Neural progenitor cell (in vitro differentiated cells): ENCODE measurements around the gene CTNNA3. TPM values are rescaled to one million over a fixed set of nuclear protein-coding genes. Genes with fewer than 3 reads are reported as not detected.
A peak's percentile ranks its signal among the peaks of the same experiment; 100 is the strongest.

Source experiments
- DNase-seq: peaks from one replicate; pipeline ENCODE4 v3.0.0-alpha.2; 2016; ENCODE audit warnings: low spot score
- H2AFZ ChIP-seq: fragments of 200-600 bp; sonication (generic); replicated peaks from 2 replicates; pipeline ENCODE4 v1.6.1; 2016; ENCODE audit warnings: antibody characterized with exemption
- H3F3A ChIP-seq: fragments of 200-600 bp; sonication (generic); 2 replicates; pipeline ENCODE4 v1.6.1; 2016; ENCODE audit warnings: antibody characterized with exemption, low read depth
- H3K27ac ChIP-seq: fragments of 200-600 bp; sonication (generic); 2 replicates; pipeline ENCODE4 v1.5.1; 2016; ENCODE audit warnings: mild to moderate bottlenecking
- H3K27me3 ChIP-seq: fragments of 200-600 bp; sonication (generic); 2 replicates; pipeline ENCODE4 v1.6.1; 2016; ENCODE audit warnings: mild to moderate bottlenecking, moderate library complexity
- H3K36me3 ChIP-seq: fragments of 200-600 bp; sonication (generic); 2 replicates; pipeline ENCODE4 v1.5.1; 2016
- H3K4me1 ChIP-seq: fragments of 200-600 bp; sonication (generic); 2 replicates; pipeline ENCODE4 v1.6.1; 2016; ENCODE audit warnings: mixed run types
- H3K4me2 ChIP-seq: fragments of 200-600 bp; sonication (generic); 2 replicates; pipeline ENCODE4 v1.6.1; 2016
- H3K4me3 ChIP-seq: fragments of 200-600 bp; sonication (generic); 2 replicates; pipeline ENCODE4 v1.5.1; 2016
- H3K79me2 ChIP-seq: fragments of 200-600 bp; sonication (generic); 2 replicates; pipeline ENCODE4 v1.6.1; 2016; ENCODE audit warnings: low read depth
- H3K9ac ChIP-seq: fragments of 200-600 bp; sonication (generic); 2 replicates; pipeline ENCODE4 v1.6.1; 2016
- H3K9me3 ChIP-seq: fragments of 200-600 bp; sonication (generic); 2 replicates; pipeline ENCODE4 v1.5.1; 2016; ENCODE audit warnings: low read depth
- H4K20me1 ChIP-seq: fragments of 200-600 bp; sonication (generic); 2 replicates; pipeline ENCODE4 v1.6.1; 2016; ENCODE audit warnings: low read depth
- H3K27ac Mint-ChIP-seq: 3 replicates; pipeline ENCODE4 v1.8.0; 2021; ENCODE audit warnings: mixed read lengths
- H3K27me3 Mint-ChIP-seq: 2 replicates; pipeline ENCODE4 v1.8.0; 2022; ENCODE audit warnings: low read depth, mild to moderate bottlenecking, inconsistent platforms, moderate library complexity, mixed read lengths; ENCODE audit not compliant: insufficient read depth
- H3K36me3 Mint-ChIP-seq: 3 replicates; pipeline ENCODE4 v1.8.0; 2021; ENCODE audit warnings: mixed read lengths
- H3K4me1 Mint-ChIP-seq: 3 replicates; pipeline ENCODE4 v1.8.0; 2021; ENCODE audit warnings: mixed read lengths
- H3K4me3 Mint-ChIP-seq: 3 replicates; pipeline ENCODE4 v1.8.0; 2021; ENCODE audit warnings: mild to moderate bottlenecking, moderate library complexity, mixed read lengths
- H3K9me3 Mint-ChIP-seq: 3 replicates; pipeline ENCODE4 v1.8.0; 2020; ENCODE audit warnings: mixed read lengths
- EZH2 ChIP-seq: fragments of 200-600 bp; sonication (generic); IDR thresholded peaks from 2 replicates; pipeline ENCODE4 v1.6.1; 2017; ENCODE audit warnings: antibody characterized with exemption, mild to moderate bottlenecking, moderate library complexity
- EZH2phosphoT487 ChIP-seq: fragments of 200-600 bp; sonication (generic); IDR thresholded peaks from 2 replicates; pipeline ENCODE4 v1.6.1; 2017; ENCODE audit warnings: antibody characterized with exemption
- total RNA-seq: library from RNA; depleted of rRNA; stranded (reverse); fragments of >200 nt; gene quantifications from 2 replicates; pipeline ENCODE4 v1.2.3, GENCODE V29; 2015; ENCODE audit warnings: low replicate concordance
- TF ChIP-seq, protein P1 (sequence below): fragments of 200-600 bp; sonication (generic); IDR thresholded peaks from 2 replicates; pipeline ENCODE4 v1.5.1; 2017; ENCODE audit warnings: antibody characterized with exemption, mild to moderate bottlenecking

The CTNNA3 gene
- total RNA-seq, 1 donor from 2014 or later = 12.9 TPM

DNA sequence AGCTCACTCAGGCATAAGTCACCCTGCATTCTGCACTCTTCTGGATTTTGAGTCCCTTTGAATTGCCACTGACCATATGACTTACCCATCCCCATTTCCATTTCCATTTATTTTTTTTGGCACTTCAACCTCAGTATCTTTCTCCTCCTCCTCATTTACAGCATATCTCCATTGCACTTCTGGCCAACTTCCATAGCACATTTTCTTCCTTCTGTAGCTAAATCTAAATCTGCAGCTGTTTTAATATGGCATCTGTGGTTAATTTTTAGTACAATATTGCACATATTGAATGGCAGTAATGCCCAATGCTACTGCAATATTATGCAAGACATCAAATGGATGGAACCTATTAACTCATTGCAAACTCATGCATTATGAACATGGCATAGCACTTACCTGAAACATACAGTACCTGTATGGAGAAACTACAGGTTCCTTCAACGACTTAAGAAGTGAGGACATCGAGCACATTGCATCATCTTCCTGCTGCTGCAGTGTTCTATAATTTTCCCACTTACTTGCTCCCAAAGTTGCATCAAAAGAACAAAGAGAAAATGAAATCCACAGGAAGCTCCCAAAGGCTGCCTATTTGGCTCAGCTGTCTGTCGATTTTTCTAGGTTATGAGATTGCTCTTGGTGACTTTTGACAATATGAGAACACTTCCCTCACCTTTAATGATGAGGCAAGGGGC lies 714.5 kb downstream of the CTNNA3 start:
- H3K27ac ChIP-seq = no peak overlapping the region
- H3K36me3 Mint-ChIP-seq = no peaks in the 10 kb centered on the region
- no peak overlapping the region for H3K4me3 Mint-ChIP-seq
- H3K36me3 ChIP-seq = no peaks in the 10 kb centered on the region
- H2AFZ ChIP-seq = no peak overlapping the region
- H3K27ac Mint-ChIP-seq = no peak overlapping the region
- H3K9ac ChIP-seq = no peak overlapping the region
- no peaks in the 10 kb centered on the region for H3K4me1 Mint-ChIP-seq
- H3K27me3 ChIP-seq = no peaks in the 10 kb centered on the region
- no peak overlapping the region for H3K4me2 ChIP-seq
- H3K9me3 ChIP-seq = no peaks in the 10 kb centered on the region
- DNase-seq = no peak
- no peaks in the 10 kb centered on the region for H3K9me3 Mint-ChIP-seq
- H3F3A ChIP-seq = no peaks in the 10 kb centered on the region
- H4K20me1 ChIP-seq = no peaks in the 10 kb centered on the region
- no peaks in the 10 kb centered on the region for H3K79me2 ChIP-seq
- no peak overlapping the region for H3K4me3 ChIP-seq
- TF ChIP-seq EZH2phosphoT487 = no peak
- TF ChIP-seq, protein P1, sequence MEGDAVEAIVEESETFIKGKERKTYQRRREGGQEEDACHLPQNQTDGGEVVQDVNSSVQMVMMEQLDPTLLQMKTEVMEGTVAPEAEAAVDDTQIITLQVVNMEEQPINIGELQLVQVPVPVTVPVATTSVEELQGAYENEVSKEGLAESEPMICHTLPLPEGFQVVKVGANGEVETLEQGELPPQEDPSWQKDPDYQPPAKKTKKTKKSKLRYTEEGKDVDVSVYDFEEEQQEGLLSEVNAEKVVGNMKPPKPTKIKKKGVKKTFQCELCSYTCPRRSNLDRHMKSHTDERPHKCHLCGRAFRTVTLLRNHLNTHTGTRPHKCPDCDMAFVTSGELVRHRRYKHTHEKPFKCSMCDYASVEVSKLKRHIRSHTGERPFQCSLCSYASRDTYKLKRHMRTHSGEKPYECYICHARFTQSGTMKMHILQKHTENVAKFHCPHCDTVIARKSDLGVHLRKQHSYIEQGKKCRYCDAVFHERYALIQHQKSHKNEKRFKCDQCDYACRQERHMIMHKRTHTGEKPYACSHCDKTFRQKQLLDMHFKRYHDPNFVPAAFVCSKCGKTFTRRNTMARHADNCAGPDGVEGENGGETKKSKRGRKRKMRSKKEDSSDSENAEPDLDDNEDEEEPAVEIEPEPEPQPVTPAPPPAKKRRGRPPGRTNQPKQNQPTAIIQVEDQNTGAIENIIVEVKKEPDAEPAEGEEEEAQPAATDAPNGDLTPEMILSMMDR = no peak
- no peak for TF ChIP-seq EZH2
- no peaks in the 10 kb centered on the region for H3K4me1 ChIP-seq
- H3K27me3 Mint-ChIP-seq = no peaks in the 10 kb centered on the region

DNA sequence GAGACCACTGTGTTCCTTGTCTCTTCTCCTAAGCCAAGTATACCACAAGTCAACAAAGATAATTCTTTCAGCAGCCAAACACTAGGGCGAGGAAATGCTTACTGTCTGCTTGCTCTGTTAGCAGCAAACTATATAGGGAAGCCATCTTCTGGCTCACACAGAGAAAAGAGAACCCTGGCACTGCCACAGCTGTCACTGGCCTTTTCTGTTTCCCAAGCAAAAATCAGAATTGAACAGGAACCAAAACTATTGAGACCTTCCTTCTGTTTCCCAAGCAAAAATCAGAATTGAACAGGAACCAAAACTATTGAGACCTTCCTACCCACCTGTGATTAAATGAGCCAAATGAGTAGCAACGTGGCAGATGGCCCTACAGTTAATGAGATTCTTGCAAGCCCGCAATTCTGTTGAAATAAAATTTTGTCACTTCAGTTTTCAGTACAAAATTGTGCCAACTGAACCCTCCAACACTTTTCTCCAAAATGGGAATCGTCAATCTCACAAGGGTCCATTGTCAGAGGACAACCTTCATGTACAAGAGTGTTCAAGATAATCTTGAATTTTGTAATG lies 715.7 kb downstream of the CTNNA3 start:
- Mint-ChIP-seq H3K9me3 (no peaks in the 10 kb centered on the region), H3K4me3 (no peak overlapping the region), H3K36me3 (no peaks in the 10 kb centered on the region), H3K27ac (no peak overlapping the region), H3K27me3 (no peaks in the 10 kb centered on the region), H3K4me1 (no peaks in the 10 kb centered on the region)
- H3K9ac ChIP-seq = no peak overlapping the region
- no peaks in the 10 kb centered on the region for H3K79me2 ChIP-seq
- no peak overlapping the region for H2AFZ ChIP-seq
- TF ChIP-seq EZH2 (no peak), EZH2phosphoT487 (no peak)
- TF ChIP-seq, protein P1 = no peak
- no peaks in the 10 kb centered on the region for H3K9me3 ChIP-seq
- H3K4me2 ChIP-seq = no peak overlapping the region
- no peaks in the 10 kb centered on the region for H4K20me1 ChIP-seq
- H3K4me1 ChIP-seq = no peaks in the 10 kb centered on the region
- H3K27me3 ChIP-seq = no peaks in the 10 kb centered on the region
- H3K4me3 ChIP-seq = no peak overlapping the region
- DNase-seq = no peak
- no peak overlapping the region for H3K27ac ChIP-seq
- H3F3A ChIP-seq = no peaks in the 10 kb centered on the region
- no peaks in the 10 kb centered on the region for H3K36me3 ChIP-seq

DNA sequence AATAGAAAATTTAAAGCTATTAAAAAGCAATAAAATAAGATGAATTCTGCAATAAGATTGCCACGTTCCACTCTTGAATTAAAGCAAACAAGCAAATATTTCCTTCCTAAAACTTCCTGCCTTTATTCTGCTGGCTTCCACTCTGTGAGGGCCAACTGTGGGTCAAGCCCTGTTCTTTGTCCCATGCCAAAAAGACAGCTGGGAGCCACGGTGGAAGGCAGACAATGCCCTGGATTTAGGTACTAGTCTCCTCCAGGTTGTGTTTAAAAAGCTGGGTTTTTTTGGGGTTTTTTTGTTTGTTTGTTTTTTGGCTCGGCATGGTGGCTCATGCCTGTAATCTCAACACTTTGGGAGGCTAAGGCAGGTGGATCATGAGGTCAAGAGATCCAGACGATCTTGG lies 731.0 kb downstream of the CTNNA3 start:
- H3K9ac ChIP-seq = no peak overlapping the region
- H3F3A ChIP-seq = no peaks in the 10 kb centered on the region
- H3K27ac Mint-ChIP-seq = no peak overlapping the region
- H3K79me2 ChIP-seq = no peaks in the 10 kb centered on the region
- H3K27me3 Mint-ChIP-seq = no peaks in the 10 kb centered on the region
- TF ChIP-seq EZH2 (no peak), EZH2phosphoT487 (no peak)
- TF ChIP-seq, protein P1 = no peak
- H3K4me3 Mint-ChIP-seq = no peak overlapping the region
- H3K9me3 ChIP-seq = no peaks in the 10 kb centered on the region
- no peaks in the 10 kb centered on the region for H4K20me1 ChIP-seq
- H3K27ac ChIP-seq = peak overlapping the region; percentile 2
- H3K27me3 ChIP-seq = no peaks in the 10 kb centered on the region
- no peak overlapping the region for H2AFZ ChIP-seq
- H3K4me3 ChIP-seq = no peak overlapping the region
- H3K4me1 Mint-ChIP-seq = peaks cover 3% of the 10 kb centered on the region
- peaks cover 3% of the 10 kb centered on the region for H3K9me3 Mint-ChIP-seq
- peaks cover 2% of the 10 kb centered on the region for H3K36me3 Mint-ChIP-seq
- no peak overlapping the region for H3K4me2 ChIP-seq
- peak; percentile 35 for DNase-seq
- H3K4me1 ChIP-seq = peaks cover 8% of the 10 kb centered on the region
- no peaks in the 10 kb centered on the region for H3K36me3 ChIP-seq
